DMS 273 treated with DMSO at 0.1 percent for 48 hours (cell line): ENCODE measurements around the gene SANBR.
A peak's percentile ranks its signal among the peaks of the same experiment; 100 is the strongest.
"Not testable (repeated sequence)": the region's sequence is repeated elsewhere in the genome, so short reads cannot be mapped to it uniquely, and the experiment has no call there.

Source experiments
- DNase-seq: peaks from one replicate; lab custom pipeline; 2025; lab: John Stamatoyannopoulos, UW

The SANBR gene

GRCh38 chr2:61065714-61066709 lies at the start of gene SANBR:
TSS of gene SANBR (plus strand) at chr2:61065871. CDS start at chr2:61070351, 4,480 bp downstream.
- peak; percentile 70 for DNase-seq

- DNase-seq: no peak
Observed at GRCh38 chr2:61015976-61016375, 49.7 kb upstream of the SANBR start.

- no peak for DNase-seq
Observed at GRCh38 chr2:61016392-61017002, 49.2 kb upstream of the SANBR start.

GRCh38 chr2:61017003-61017555 lies 48.6 kb upstream of the SANBR start:
- DNase-seq: peak; percentile 83

- DNase-seq: peak; percentile 83
Observed at GRCh38 chr2:61017556-61018317, 47.9 kb upstream of the SANBR start, which contains the start of the genes PEX13 and PUS10. TSS of gene PEX13 (plus strand) at chr2:61017720. CDS start at chr2:61017760, 40 bp downstream. TSS of gene PUS10 (minus strand) at chr2:61018255. CDS start at chr2:61011890, 6,365 bp downstream.

GRCh38 chr2:61018318-61018755 lies 47.3 kb upstream of the SANBR start:
- DNase-seq: peak; percentile 43

GRCh38 chr2:61018798-61019197 lies 46.9 kb upstream of the SANBR start:
- DNase-seq: no peak

GRCh38 chr2:61021228-61021660 lies 44.4 kb upstream of the SANBR start:
- no peak for DNase-seq

GRCh38 chr2:61023670-61024069 lies 42.0 kb upstream of the SANBR start:
- DNase-seq: no peak

- DNase-seq: no peak
Observed at GRCh38 chr2:61029533-61029932, 36.1 kb upstream of the SANBR start.

- DNase-seq: not testable (repeated sequence)
Observed at GRCh38 chr2:61034592-61034991, 31.1 kb upstream of the SANBR start.

- DNase-seq: not testable (repeated sequence)
Observed at GRCh38 chr2:61036643-61037042, 29.0 kb upstream of the SANBR start.

GRCh38 chr2:61042807-61043206 lies 22.9 kb upstream of the SANBR start:
- DNase-seq: no peak

- no peak for DNase-seq
Observed at GRCh38 chr2:61044636-61045035, 21.0 kb upstream of the SANBR start.

GRCh38 chr2:61045226-61045625 lies 20.4 kb upstream of the SANBR start:
- no peak for DNase-seq

GRCh38 chr2:61045999-61046398 lies 19.7 kb upstream of the SANBR start:
- no peak for DNase-seq

GRCh38 chr2:61055557-61055956 lies 10.1 kb upstream of the SANBR start:
- no peak for DNase-seq

- no peak for DNase-seq
Observed at GRCh38 chr2:61057562-61057961, 8.1 kb upstream of the SANBR start.

- DNase-seq: no peak
Observed at GRCh38 chr2:61059382-61059781, 6.3 kb upstream of the SANBR start.

GRCh38 chr2:61074100-61074499 lies 8.4 kb downstream of the SANBR start:
- no peak for DNase-seq

- no peak for DNase-seq
Observed at GRCh38 chr2:61085883-61086282, 20.2 kb downstream of the SANBR start.

- DNase-seq: no peak
Observed at GRCh38 chr2:61089797-61090196, 24.1 kb downstream of the SANBR start.
